ENCODE measurements around the gene ZBTB16. TPM values are rescaled to one million over a fixed set of nuclear protein-coding genes. Genes with fewer than 3 reads are reported as not detected.

Gene ZBTB16
- total RNA-seq, 1 donor from 2014 or later, result 21.9 TPM

DNA sequence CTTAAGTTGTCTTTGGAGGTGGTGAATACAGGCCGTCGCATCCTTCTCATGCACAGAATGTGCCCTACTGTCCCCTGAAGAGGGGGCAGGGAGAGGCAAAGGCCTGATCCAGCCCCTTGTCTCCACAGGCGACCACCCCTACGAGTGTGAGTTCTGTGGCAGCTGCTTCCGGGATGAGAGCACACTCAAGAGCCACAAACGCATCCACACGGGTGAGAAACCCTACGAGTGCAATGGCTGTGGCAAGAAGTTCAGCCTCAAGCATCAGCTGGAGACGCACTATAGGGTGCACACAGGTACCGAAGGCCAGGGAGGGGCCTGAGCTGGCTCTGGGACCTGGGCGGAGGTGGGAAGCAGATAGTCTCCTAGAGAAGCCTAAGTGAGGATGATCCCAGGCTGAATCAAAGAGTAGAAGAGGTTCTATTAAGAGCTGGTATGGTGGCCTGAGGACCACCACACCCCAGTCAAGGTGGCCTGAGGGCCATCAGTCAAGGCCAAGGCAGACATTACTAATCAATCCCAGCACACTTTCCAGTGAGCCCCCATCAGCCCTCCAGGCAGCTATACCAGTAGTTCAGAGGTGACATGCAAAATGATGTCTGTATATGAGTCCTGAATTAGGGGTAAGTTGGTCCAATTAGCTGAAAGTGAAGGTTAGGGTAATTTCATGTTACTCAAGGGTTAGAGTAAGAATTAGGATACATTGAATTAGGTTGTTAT, 187.7 kb downstream of the ZBTB16 start:
- no peak for DNase-seq (ENCODE audit: low spot score)
- peaks cover 3% of the 10 kb centered on the region for H3K4me1 Mint-ChIP-seq (ENCODE audit: low read depth)
- no peak overlapping the region for H3K27ac Mint-ChIP-seq (ENCODE audit: unreplicated experiment)
- H3K27me3 Mint-ChIP-seq (ENCODE audit: low read depth), result peaks cover 13% of the 10 kb centered on the region
- H3K9me3 Mint-ChIP-seq (ENCODE audit: low read depth), result no peaks in the 10 kb centered on the region
- TF ChIP-seq, protein P1, sequence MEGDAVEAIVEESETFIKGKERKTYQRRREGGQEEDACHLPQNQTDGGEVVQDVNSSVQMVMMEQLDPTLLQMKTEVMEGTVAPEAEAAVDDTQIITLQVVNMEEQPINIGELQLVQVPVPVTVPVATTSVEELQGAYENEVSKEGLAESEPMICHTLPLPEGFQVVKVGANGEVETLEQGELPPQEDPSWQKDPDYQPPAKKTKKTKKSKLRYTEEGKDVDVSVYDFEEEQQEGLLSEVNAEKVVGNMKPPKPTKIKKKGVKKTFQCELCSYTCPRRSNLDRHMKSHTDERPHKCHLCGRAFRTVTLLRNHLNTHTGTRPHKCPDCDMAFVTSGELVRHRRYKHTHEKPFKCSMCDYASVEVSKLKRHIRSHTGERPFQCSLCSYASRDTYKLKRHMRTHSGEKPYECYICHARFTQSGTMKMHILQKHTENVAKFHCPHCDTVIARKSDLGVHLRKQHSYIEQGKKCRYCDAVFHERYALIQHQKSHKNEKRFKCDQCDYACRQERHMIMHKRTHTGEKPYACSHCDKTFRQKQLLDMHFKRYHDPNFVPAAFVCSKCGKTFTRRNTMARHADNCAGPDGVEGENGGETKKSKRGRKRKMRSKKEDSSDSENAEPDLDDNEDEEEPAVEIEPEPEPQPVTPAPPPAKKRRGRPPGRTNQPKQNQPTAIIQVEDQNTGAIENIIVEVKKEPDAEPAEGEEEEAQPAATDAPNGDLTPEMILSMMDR (IDR thresholded peaks at IDR 0.05), result no peak
- peaks cover 54% of the 10 kb centered on the region for H3K36me3 Mint-ChIP-seq (ENCODE audit: low read depth)
- H3K4me3 Mint-ChIP-seq (ENCODE audit: unreplicated experiment), result no peak overlapping the region

DNA sequence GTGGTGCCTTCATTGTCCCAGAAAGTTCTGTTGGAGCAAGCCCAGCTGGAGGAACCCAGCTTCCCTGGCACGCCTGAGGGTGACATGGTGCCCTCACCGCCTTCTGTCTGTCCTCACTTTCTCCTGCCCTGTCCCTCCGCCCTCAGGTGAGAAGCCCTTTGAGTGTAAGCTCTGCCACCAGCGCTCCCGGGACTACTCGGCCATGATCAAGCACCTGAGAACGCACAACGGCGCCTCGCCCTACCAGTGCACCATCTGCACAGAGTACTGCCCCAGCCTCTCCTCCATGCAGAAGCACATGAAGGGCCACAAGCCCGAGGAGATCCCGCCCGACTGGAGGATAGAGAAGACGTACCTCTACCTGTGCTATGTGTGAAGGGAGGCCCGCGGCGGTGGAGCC, 190.7 kb downstream of the ZBTB16 start:
- peaks cover 13% of the 10 kb centered on the region for H3K27me3 Mint-ChIP-seq (ENCODE audit: low read depth)

DNA sequence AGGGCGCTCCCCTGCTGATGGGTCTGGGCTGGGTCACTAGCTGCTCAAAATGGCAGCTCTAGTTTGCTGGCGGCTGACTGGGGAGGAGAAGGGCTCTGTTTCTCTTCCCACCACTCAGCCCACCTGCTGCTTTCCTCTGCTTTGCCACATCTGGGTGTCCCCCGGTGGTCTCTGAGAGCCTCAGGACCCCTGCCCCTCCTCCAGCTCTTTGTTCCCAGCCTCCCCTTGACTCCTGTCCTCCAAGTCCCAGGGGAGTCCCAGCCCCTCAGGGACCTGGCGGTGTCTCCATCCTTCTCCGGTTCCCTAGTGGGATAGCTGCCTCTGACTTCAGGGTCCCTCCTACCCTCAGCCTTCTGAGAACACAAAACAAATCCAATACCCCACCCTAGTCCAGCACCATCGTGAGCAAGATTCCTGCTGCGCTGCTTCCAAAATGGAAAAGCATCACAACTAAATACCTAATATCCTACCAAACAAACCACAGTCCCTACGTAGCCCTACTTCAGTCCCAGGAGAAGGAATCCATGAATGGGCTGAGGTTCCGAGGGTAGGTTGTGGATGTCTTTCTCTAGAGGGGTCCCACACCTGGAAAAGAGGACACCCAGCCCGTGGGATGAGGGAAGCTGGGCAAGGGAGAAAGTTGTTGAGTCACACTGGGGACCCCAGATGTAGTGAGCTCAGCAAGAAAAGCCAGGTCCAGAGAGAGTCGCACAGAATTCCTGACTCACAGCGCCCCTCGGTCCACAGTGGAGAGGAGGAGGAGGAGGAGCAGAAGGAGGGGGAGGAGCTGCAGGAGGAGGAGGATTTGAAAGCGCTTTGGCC, 191.7 kb downstream of the ZBTB16 start:
- H3K36me3 Mint-ChIP-seq (ENCODE audit: low read depth), result peaks cover 39% of the 10 kb centered on the region
- no peak overlapping the region for H3K27ac Mint-ChIP-seq (ENCODE audit: unreplicated experiment)
- TF ChIP-seq, protein P1 (IDR thresholded peaks at IDR 0.05), result no peak
- H3K4me1 Mint-ChIP-seq (ENCODE audit: low read depth), result peaks cover 5% of the 10 kb centered on the region
- H3K27me3 Mint-ChIP-seq (ENCODE audit: low read depth), result peaks cover 7% of the 10 kb centered on the region
- no peaks in the 10 kb centered on the region for H3K9me3 Mint-ChIP-seq (ENCODE audit: low read depth)
- DNase-seq (ENCODE audit: low spot score), result no peak
- H3K4me3 Mint-ChIP-seq (ENCODE audit: unreplicated experiment), result no peak overlapping the region

More for the DNA sequence above, 190.7 kb downstream of the ZBTB16 start:
- Mint-ChIP-seq H3K4me3 (ENCODE audit: unreplicated experiment) (no peak overlapping the region), H3K36me3 (ENCODE audit: low read depth) (peaks cover 47% of the 10 kb centered on the region), H3K27ac (ENCODE audit: unreplicated experiment) (no peak overlapping the region), H3K4me1 (ENCODE audit: low read depth) (peaks cover 5% of the 10 kb centered on the region), H3K9me3 (ENCODE audit: low read depth) (no peaks in the 10 kb centered on the region)
- no peak for DNase-seq (ENCODE audit: low spot score)
- TF ChIP-seq, protein P1 (IDR thresholded peaks at IDR 0.05), result no peak

DNA sequence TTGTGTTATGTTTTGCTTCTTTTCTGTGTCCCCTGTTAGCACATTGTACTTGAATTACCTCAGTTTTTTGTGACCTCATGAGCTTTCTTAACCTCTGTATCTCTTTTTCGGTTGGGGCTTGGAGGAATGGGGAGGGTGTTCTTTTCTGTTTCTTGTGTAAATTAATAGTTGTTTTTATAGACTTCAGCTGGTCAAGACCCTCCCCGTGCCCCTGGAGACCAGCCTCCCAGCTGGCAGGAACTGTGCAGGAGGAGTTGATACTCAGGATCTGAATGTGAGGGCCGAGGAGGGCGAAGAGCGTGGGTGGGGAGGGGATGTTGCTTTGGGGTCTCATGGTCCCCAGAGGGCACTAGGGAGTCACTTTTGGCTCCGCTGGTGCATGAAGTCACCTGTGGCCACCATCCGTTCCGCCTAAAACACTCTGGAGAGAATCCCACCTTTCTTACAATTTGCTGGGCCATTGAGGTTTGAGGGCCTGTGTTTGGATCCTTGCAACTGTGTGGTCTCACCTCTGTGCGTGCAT, 192.4 kb downstream of the ZBTB16 start:
- H3K4me3 Mint-ChIP-seq (ENCODE audit: unreplicated experiment), result no peak overlapping the region
- peaks cover 4% of the 10 kb centered on the region for H3K27me3 Mint-ChIP-seq (ENCODE audit: low read depth)
- H3K9me3 Mint-ChIP-seq (ENCODE audit: low read depth), result no peaks in the 10 kb centered on the region
- no peak overlapping the region for H3K27ac Mint-ChIP-seq (ENCODE audit: unreplicated experiment)
- H3K36me3 Mint-ChIP-seq (ENCODE audit: low read depth), result peaks cover 33% of the 10 kb centered on the region
- no peak for DNase-seq (ENCODE audit: low spot score)
- peaks cover 8% of the 10 kb centered on the region for H3K4me1 Mint-ChIP-seq (ENCODE audit: low read depth)
- TF ChIP-seq, protein P1 (IDR thresholded peaks at IDR 0.05), result no peak

DNA sequence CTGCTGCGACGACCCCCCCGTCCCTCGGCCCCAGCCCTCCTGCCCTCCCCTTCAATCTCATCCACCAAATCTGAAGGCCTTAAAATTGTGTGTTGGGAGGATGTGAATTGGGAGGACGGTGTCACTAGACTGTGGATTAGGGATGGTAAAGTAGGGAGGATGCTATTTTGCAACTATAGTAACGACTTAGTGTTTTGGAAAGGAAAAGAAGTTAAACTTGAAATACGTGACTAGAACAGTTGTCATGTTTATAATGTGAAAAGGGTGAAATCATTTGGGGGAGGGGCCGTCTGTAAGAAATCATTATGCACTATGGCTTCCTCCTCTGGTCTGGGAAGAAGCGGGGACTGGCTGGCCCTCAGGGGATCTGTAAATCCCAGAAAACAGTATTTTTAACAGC, 193.3 kb downstream of the ZBTB16 start:
- Mint-ChIP-seq H3K27me3 (ENCODE audit: low read depth) (peaks cover 4% of the 10 kb centered on the region), H3K27ac (ENCODE audit: unreplicated experiment) (peak overlapping the region; percentile 72), H3K36me3 (ENCODE audit: low read depth) (peaks cover 29% of the 10 kb centered on the region), H3K4me1 (ENCODE audit: low read depth) (peaks cover 16% of the 10 kb centered on the region), H3K4me3 (ENCODE audit: unreplicated experiment) (no peak overlapping the region), H3K9me3 (ENCODE audit: low read depth) (no peaks in the 10 kb centered on the region)
- TF ChIP-seq, protein P1 (IDR thresholded peaks at IDR 0.05), result no peak
- no peak for DNase-seq (ENCODE audit: low spot score)
